ENCODE measurements around the gene PVR. TPM values are rescaled to one million over a fixed set of nuclear protein-coding genes. Genes with fewer than 3 reads are reported as not detected.
"Not testable (repeated sequence)": the region's sequence is repeated elsewhere in the genome, so short reads cannot be mapped to it uniquely, and the experiment has no call there.

PVR gene
- total and polyA plus RNA-seq, 2 of the 4 experiments (the other 2 are of a cell fraction): 106 to 122 TPM

GRCh38 chr19:44670027-44670426 lies 26.3 kb downstream of the PVR start:
- H4K5ac ChIP-seq (ENCODE audit: low read depth, low read length); H2AFZ ChIP-seq (replicated peaks; ENCODE audit: low read length, poor library complexity); H2BK20ac ChIP-seq (ENCODE audit: low read depth, low read length); H3K79me1 ChIP-seq (ENCODE audit: low read depth in 1 of 2, low read length in 2 of 2); ATAC-seq (ENCODE audit: low read depth); H3K4me2 ChIP-seq (ENCODE audit: low read depth, low read length); H4K20me1 ChIP-seq (ENCODE audit: insufficient read depth, low read length); H3K27me3 ChIP-seq (ENCODE audit: control insufficient read depth, insufficient read depth, low read length); H3K9ac ChIP-seq (ENCODE audit: low read depth, low read length); POLR2A ChIA-PET (ENCODE audit: unreplicated experiment); DNase-seq; dilution Hi-C loops (cut with HindIII; ENCODE audit: low sequenced_read_pairs, unreplicated experiment); H2AK9ac ChIP-seq (replicated peaks; ENCODE audit: low read depth, low read length, poor library complexity); H3K23ac ChIP-seq (ENCODE audit: low read depth, low read length); H2BK15ac ChIP-seq (ENCODE audit: low read depth, low read length); H3K27ac ChIP-seq (ENCODE audit: insufficient read depth, low read length); H3K4ac ChIP-seq (ENCODE audit: low read depth, low read length); H3K4me3 ChIP-seq (ENCODE audit: insufficient read depth, low read depth, low read length); BruUV-seq (replicated peaks); H2AK5ac ChIP-seq (ENCODE audit: low read depth, low read length); intact Hi-C loops (cut with micrococcal nuclease); H4K8ac ChIP-seq (ENCODE audit: low read depth in 2 of 2, low read length in 2 of 2); H3K56ac ChIP-seq (ENCODE audit: extremely low read depth, insufficient read depth, low read length); H3K9me3 ChIP-seq (ENCODE audit: control insufficient read depth, insufficient read depth, low read length); H2BK120ac ChIP-seq (ENCODE audit: low read depth, low read length); H3K36me3 ChIP-seq (ENCODE audit: control insufficient read depth, insufficient read depth, low read length); H2BK5ac ChIP-seq (ENCODE audit: low read depth, low read length, poor library complexity, severe bottlenecking); in situ Hi-C loops (cut with MboI; ENCODE audit: low sequenced_read_pairs); H3K4me1 ChIP-seq (ENCODE audit: control insufficient read depth, insufficient read depth, low read length); H3K18ac ChIP-seq (ENCODE audit: low read depth, low read length); H4K91ac ChIP-seq (ENCODE audit: insufficient read depth, low read depth, low read length); H3K14ac ChIP-seq (replicated peaks; ENCODE audit: low read depth, low read length); CTCF ChIA-PET: not testable (repeated sequence)
- H3K9me1 ChIP-seq (ENCODE audit: insufficient read depth, low read length): peaks cover 11% of the 10 kb centered on the region
- WGBS, 2 experiments (ENCODE audit: extremely low coverage in 2 of 2, insufficient read length in 1 of 2): no CpG with 5 or more reads among the region's 2 CpGs
